ENCODE results near the gene CDH16.
A peak's percentile ranks its signal among the peaks of the same experiment; 100 is the strongest.
"Not testable (repeated sequence)": the region's sequence is repeated elsewhere in the genome, so short reads cannot be mapped to it uniquely, and the experiment has no call there.

Gene CDH16

DNA sequence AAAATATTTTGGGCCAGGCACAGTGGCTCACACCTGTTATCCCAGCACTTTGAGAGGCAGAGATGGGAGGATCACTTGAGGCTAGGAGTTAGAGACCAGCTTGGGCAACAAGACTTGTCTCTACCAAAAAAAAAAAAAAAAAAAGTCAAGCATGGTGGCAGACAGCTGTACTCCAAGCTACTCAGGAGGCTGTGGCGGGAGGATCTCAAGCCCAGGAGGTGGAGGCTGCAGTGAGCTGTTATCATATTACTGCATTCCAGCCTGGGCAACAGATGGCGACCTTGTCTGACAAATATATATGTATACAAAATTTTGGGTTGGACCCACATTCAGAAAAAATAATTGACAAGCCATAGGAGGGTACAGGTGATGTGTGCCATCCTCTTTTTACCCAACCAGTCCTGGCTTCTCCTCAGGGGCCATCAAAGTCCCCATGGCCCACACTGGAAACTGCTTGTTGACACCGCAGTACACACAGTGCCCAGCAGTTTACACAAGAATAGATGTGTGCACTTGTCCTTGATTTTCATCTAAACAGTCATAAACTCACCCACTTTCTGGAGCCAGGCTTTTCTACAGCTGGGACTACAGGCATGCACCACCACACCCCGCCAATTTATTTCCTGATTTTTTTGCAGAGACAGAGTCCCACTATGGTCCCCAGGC, 18.3 kb upstream of the CDH16 start:
- Histone ChIP-seq H2BK5ac (ENCODE audit: low read depth, low read length, poor library complexity) (no peak overlapping the region), H4K8ac (ENCODE audit: low read depth, low read length) (no peak overlapping the region), H3K27me3 (ENCODE audit: insufficient read depth, low read length) (no peaks in the 10 kb centered on the region), H3K18ac (ENCODE audit: low read length) (no peak overlapping the region), H3K79me2 (ENCODE audit: control insufficient read depth, insufficient read depth, low read length, poor library complexity) (peaks cover 9% of the 10 kb centered on the region), H2AFZ (ENCODE audit: insufficient read depth, low read length, poor library complexity) (no peak overlapping the region), H3K4me2 (ENCODE audit: low read length) (no peak overlapping the region), H3K23ac (ENCODE audit: low read length) (no peak overlapping the region), H3K27ac (ENCODE audit: low read depth, low read length) (no peak overlapping the region), H3K9ac (ENCODE audit: low read length) (no peak overlapping the region), H2BK120ac (ENCODE audit: insufficient read depth, low read length, poor library complexity) (no peak overlapping the region), H3K36me3 (ENCODE audit: control insufficient read depth in 1 of 2, insufficient read depth in 2 of 2, low read length in 2 of 2) (peaks cover 37% of the 10 kb centered on the region in 2 experiments), H3K4ac (ENCODE audit: low read depth, low read length) (no peak overlapping the region), H4K91ac (ENCODE audit: low read depth, low read length) (no peak overlapping the region), H2AK5ac (ENCODE audit: low read length) (no peak overlapping the region), H3K9me3 (ENCODE audit: insufficient read depth, low read depth, low read length) (no peaks in the 10 kb centered on the region), H3K14ac (ENCODE audit: low read length) (no peak overlapping the region), H4K12ac (ENCODE audit: low read depth, low read length) (no peak overlapping the region), H2BK12ac (ENCODE audit: low read length) (no peak overlapping the region), H3K4me3 (ENCODE audit: low read depth, low read length) (no peak overlapping the region), H3K4me1 (ENCODE audit: control insufficient read depth in 1 of 2, insufficient read depth in 2 of 2, low read length in 2 of 2) (peaks cover 15 to 16% of the 10 kb centered on the region in 2 experiments), H3K79me1 (ENCODE audit: low read length) (peaks cover 8% of the 10 kb centered on the region)
- WGBS (ENCODE audit: extremely low coverage, insufficient coverage, insufficient read length) = no CpG with 5 or more reads among the region's 4 CpGs
- no peak for DNase-seq

DNA sequence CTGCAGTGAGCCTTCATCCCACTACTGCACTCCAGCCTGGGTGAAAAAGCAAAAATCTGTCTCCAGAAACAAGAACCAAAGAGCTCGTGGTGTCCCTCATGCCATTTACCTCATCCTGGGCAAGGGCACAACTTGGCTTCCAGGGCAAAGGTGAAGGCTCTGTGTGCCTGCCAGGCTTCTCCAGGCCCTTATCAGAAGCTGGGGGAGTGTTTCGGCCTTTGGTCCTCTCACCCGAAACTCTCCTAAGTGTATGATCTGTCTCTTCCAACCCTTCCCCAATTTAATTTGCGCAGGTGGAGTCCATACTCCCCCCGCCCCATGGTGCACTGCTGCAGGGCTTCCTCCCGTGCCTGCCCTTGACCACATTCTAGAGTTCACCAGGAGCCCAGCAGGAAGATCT, 17.8 kb upstream of the CDH16 start:
- Histone ChIP-seq H2AK5ac (ENCODE audit: low read length) (no peak overlapping the region), H3K4me3 (ENCODE audit: low read depth, low read length) (no peak overlapping the region), H3K27me3 (ENCODE audit: insufficient read depth, low read length) (no peaks in the 10 kb centered on the region), H4K91ac (ENCODE audit: low read depth, low read length) (no peak overlapping the region), H2BK12ac (ENCODE audit: low read length) (no peak overlapping the region), H3K79me2 (ENCODE audit: control insufficient read depth, insufficient read depth, low read length, poor library complexity) (peaks cover 9% of the 10 kb centered on the region), H3K79me1 (ENCODE audit: low read length) (peaks cover 8% of the 10 kb centered on the region), H4K8ac (ENCODE audit: low read depth, low read length) (no peak overlapping the region), H3K36me3 (ENCODE audit: control insufficient read depth in 1 of 2, insufficient read depth in 2 of 2, low read length in 2 of 2) (peaks cover 32% of the 10 kb centered on the region in 2 experiments), H3K23ac (ENCODE audit: low read length) (no peak overlapping the region), H3K4me1 (ENCODE audit: control insufficient read depth in 1 of 2, insufficient read depth in 2 of 2, low read length in 2 of 2) (peaks cover 15 to 16% of the 10 kb centered on the region in 2 experiments), H3K9me3 (ENCODE audit: insufficient read depth, low read depth, low read length) (no peaks in the 10 kb centered on the region), H3K18ac (ENCODE audit: low read length) (no peak overlapping the region), H3K27ac (ENCODE audit: low read depth, low read length) (no peak overlapping the region), H3K4me2 (ENCODE audit: low read length) (no peak overlapping the region), H3K14ac (ENCODE audit: low read length) (no peak overlapping the region), H2BK120ac (ENCODE audit: insufficient read depth, low read length, poor library complexity) (no peak overlapping the region), H3K4ac (ENCODE audit: low read depth, low read length) (no peak overlapping the region), H2BK5ac (ENCODE audit: low read depth, low read length, poor library complexity) (no peak overlapping the region), H4K12ac (ENCODE audit: low read depth, low read length) (no peak overlapping the region), H2AFZ (ENCODE audit: insufficient read depth, low read length, poor library complexity) (no peak overlapping the region), H3K9ac (ENCODE audit: low read length) (no peak overlapping the region)
- no peak for DNase-seq
- no CpG with 5 or more reads among the region's 6 CpGs for WGBS (ENCODE audit: extremely low coverage, insufficient coverage, insufficient read length)

GRCh38 chr16:66935314-66936011, 16.8 kb upstream of the CDH16 start, which contains the start of gene CES2:
TSS of gene CES2 (plus strand) at chr16:66935516. CDS start at chr16:66935636, 120 bp downstream.
- Histone ChIP-seq H3K36me3 (ENCODE audit: control insufficient read depth in 1 of 2, insufficient read depth in 2 of 2, low read length in 2 of 2) (peaks cover 22% of the 10 kb centered on the region in 2 experiments), H3K9ac (ENCODE audit: low read length) (peak within 1 kb of the TSS; percentile 98), H4K91ac (ENCODE audit: low read depth, low read length) (peak within 1 kb of the TSS; percentile 91), H2AK5ac (ENCODE audit: low read length) (peak within 1 kb of the TSS; percentile 96), H2BK5ac (ENCODE audit: low read depth, low read length, poor library complexity) (peak within 1 kb of the TSS; percentile 58), H2AFZ (ENCODE audit: insufficient read depth, low read length, poor library complexity) (peak within 1 kb of the TSS; percentile 98), H3K23ac (ENCODE audit: low read length) (no peak within 1 kb of the TSS), H3K27me3 (ENCODE audit: insufficient read depth, low read length) (no peaks in the 10 kb centered on the region), H3K4me2 (ENCODE audit: low read length) (peak within 1 kb of the TSS; percentile 81), H3K27ac (ENCODE audit: low read depth, low read length) (peak within 1 kb of the TSS; percentile 46), H3K14ac (ENCODE audit: low read length) (peak within 1 kb of the TSS; percentile 96), H3K9me3 (ENCODE audit: insufficient read depth, low read depth, low read length) (no peaks in the 10 kb centered on the region), H3K4me1 (ENCODE audit: control insufficient read depth in 1 of 2, insufficient read depth in 2 of 2, low read length in 2 of 2) (peaks cover 15 to 16% of the 10 kb centered on the region in 2 experiments), H3K18ac (ENCODE audit: low read length) (peak within 1 kb of the TSS; percentile 98), H3K79me1 (ENCODE audit: low read length) (peaks cover 8% of the 10 kb centered on the region), H2BK120ac (ENCODE audit: insufficient read depth, low read length, poor library complexity) (peak within 1 kb of the TSS; percentile 74), H3K4me3 (ENCODE audit: low read depth, low read length) (peak within 1 kb of the TSS; percentile 97), H4K12ac (ENCODE audit: low read depth, low read length) (peak within 1 kb of the TSS; percentile 88), H3K4ac (ENCODE audit: low read depth, low read length) (peak within 1 kb of the TSS; percentile 84), H2BK12ac (ENCODE audit: low read length) (no peak within 1 kb of the TSS), H4K8ac (ENCODE audit: low read depth, low read length) (peak within 1 kb of the TSS; percentile 95), H3K79me2 (ENCODE audit: control insufficient read depth, insufficient read depth, low read length, poor library complexity) (peaks cover 9% of the 10 kb centered on the region)
- no CpG with 5 or more reads among the region's 44 CpGs for WGBS (ENCODE audit: extremely low coverage, insufficient coverage, insufficient read length)
- DNase-seq = peak in 1 of 2 donors; percentile 25

DNA sequence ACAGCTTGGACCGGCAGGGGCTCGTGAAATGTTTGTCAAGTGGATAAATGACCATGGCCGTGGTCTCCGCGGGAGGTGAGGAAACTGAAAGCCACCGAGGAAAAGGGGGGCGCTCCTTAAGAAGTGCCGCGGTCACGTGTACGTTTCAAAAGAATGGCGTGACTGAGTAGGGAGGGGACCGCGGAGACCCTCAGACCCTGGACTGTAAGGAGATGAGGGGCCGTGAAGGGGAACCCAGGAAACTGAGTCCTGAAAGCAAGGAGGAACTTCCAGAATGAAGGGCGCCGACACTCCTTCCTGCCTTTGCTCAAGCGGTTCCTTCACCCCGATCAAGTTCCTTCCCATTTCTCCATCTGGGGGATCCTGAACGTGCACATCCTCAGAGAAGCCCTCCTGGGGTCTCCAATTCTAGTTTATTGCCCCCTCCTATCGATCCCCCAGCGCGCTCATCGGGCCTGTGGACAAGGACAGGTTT, 16.2 kb upstream of the CDH16 start:
- H2BK5ac ChIP-seq (ENCODE audit: low read depth, low read length, poor library complexity) = peak overlapping the region; percentile 58
- H3K4me1 ChIP-seq (ENCODE audit: control insufficient read depth in 1 of 2, insufficient read depth in 2 of 2, low read length in 2 of 2) = peaks cover 15 to 16% of the 10 kb centered on the region in 2 experiments
- peak overlapping the region; percentile 74 for H2BK120ac ChIP-seq (ENCODE audit: insufficient read depth, low read length, poor library complexity)
- H3K36me3 ChIP-seq (ENCODE audit: control insufficient read depth in 1 of 2, insufficient read depth in 2 of 2, low read length in 2 of 2) = peaks cover 17% of the 10 kb centered on the region in 2 experiments
- H3K4ac ChIP-seq (ENCODE audit: low read depth, low read length) = peak overlapping the region; percentile 84
- H3K79me1 ChIP-seq (ENCODE audit: low read length); H3K23ac ChIP-seq (ENCODE audit: low read length); DNase-seq; H2BK12ac ChIP-seq (ENCODE audit: low read length); H3K27me3 ChIP-seq (ENCODE audit: insufficient read depth, low read length); H3K9me3 ChIP-seq (ENCODE audit: insufficient read depth, low read depth, low read length); H3K79me2 ChIP-seq (ENCODE audit: control insufficient read depth, insufficient read depth, low read length, poor library complexity); H3K27ac ChIP-seq (ENCODE audit: low read depth, low read length): not testable (repeated sequence)
- peak overlapping the region; percentile 98 for H2AFZ ChIP-seq (ENCODE audit: insufficient read depth, low read length, poor library complexity)
- H4K8ac ChIP-seq (ENCODE audit: low read depth, low read length) = peak overlapping the region; percentile 95
- WGBS (ENCODE audit: extremely low coverage, insufficient coverage, insufficient read length) = no CpG with 5 or more reads among the region's 24 CpGs
- H3K14ac ChIP-seq (ENCODE audit: low read length) = peak overlapping the region; percentile 96
- H2AK5ac ChIP-seq (ENCODE audit: low read length) = peak overlapping the region; percentile 96
- H3K18ac ChIP-seq (ENCODE audit: low read length) = peak overlapping the region; percentile 98
- H3K4me2 ChIP-seq (ENCODE audit: low read length) = peak overlapping the region; percentile 81
- H3K9ac ChIP-seq (ENCODE audit: low read length) = peak overlapping the region; percentile 98
- H4K12ac ChIP-seq (ENCODE audit: low read depth, low read length) = peak overlapping the region; percentile 88
- H3K4me3 ChIP-seq (ENCODE audit: low read depth, low read length) = peak overlapping the region; percentile 97
- H4K91ac ChIP-seq (ENCODE audit: low read depth, low read length) = peak overlapping the region; percentile 91

Data from trophoblast cell (in vitro differentiated cells and primary cell).